NCI-H187 treated with DMSO at 0.1 percent for 48 hours (cell line): ENCODE measurements around the gene XYLT2.

Source experiments
- DNase-seq: peaks from one replicate; lab custom pipeline; 2025; lab: John Stamatoyannopoulos, UW

The XYLT2 gene

DNA sequence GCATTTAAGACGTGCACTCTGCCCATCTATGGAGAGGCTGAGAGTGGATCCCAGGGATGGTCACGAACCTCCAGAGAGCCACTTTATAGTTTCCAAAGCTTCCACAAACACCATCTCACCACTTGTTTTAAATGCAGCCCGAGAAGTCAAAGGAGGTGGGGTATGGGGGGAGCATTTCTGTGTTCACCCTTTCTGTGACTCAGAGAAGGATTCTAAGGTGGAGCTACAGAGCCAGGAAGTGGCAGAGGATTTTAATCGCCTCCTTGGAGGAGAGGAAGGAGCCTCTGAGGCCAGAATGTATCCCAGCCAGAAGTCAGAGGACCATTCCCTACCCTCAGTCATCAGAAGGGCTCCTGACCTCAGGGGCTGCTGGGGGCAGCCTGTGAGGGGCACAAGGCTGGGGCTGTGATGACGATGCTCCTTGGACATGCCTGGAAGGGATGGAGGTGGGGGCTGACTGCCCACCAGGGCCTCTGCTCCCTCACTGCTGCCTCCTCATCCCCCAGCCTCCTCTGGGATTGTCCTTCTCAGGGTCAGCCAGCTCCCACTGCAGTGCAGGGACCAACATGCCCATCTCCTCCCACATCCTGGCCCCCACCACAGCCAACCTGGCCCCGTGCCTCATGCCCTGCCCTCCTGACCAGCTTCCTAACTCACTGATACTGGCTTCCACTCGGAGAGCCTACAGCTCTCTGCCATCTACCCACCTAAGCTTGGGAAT lies 2.8 kb downstream of the XYLT2 start:
- no peak for DNase-seq

- DNase-seq = no peak
Measured at GRCh38 chr17:50349243-50349600, 3.3 kb downstream of the XYLT2 start.

DNA sequence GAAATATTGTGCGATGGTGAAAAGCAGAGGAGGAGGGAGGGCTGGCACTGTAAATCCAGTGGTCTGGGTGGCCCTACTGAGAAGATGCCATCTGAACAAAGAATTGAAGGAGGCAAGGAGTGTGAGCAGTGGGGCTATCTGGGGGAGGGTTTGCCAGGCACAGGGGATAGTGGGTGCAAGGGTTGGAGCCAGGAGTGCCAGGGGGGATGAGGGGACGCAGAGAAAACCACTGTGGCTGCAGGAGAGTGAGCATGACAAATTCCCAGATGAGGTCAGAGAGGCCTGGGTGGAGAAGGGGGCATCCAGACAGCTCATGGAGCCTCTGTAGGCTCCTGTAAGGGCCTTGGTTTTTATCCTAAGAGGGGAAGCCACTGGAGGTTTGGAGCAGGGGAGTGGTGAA lies 4.8 kb downstream of the XYLT2 start:
- no peak for DNase-seq

- DNase-seq = no peak
Measured at GRCh38 chr17:50352072-50352692, 6.3 kb downstream of the XYLT2 start.

DNA sequence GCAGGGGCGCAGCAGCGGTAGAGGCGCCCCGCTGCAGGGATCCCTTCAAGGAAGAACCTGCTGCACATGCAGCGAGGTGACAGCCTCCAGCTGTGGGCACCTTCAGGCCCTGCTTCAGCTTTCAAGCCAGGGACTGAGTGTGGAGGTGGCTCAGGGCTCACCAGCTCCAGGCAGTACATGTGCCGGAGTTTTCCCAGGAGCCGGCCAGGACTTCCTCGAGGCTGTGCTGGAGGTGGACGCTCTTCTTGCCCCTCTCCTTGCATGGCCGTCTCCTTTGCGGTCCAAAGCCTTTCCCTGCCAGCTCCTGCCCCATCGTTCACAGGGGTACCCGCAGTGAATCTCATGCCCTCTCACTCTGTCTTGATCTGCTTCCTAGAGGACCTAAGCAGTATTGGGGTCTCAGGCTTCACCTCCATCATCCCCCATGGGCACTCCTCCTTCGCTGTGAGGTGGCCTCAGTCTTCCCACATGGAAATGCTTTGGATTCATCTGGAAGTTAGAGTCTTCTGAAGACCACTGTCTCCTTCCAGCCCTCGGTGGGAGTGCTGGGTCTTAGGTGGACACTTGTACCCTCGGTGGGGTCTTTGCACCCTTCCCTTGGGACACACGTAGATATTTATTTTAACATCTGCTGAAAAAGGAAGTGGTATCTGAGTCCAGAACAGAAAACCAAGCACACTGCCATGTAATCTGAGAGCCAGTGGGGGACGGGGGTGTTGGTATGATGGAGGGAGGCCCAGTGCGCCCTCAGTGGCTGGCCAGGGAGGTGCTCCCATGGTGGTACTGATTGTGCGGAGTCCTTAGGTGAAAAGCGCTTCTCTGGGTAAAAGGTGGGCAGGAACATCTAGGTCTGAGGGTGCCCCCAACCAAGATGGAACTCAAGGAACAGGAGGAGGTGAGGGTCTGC lies 7.0 kb downstream of the XYLT2 start:
- DNase-seq = no peak

- no peak for DNase-seq
Measured at GRCh38 chr17:50353600-50354195, 7.8 kb downstream of the XYLT2 start.

DNA sequence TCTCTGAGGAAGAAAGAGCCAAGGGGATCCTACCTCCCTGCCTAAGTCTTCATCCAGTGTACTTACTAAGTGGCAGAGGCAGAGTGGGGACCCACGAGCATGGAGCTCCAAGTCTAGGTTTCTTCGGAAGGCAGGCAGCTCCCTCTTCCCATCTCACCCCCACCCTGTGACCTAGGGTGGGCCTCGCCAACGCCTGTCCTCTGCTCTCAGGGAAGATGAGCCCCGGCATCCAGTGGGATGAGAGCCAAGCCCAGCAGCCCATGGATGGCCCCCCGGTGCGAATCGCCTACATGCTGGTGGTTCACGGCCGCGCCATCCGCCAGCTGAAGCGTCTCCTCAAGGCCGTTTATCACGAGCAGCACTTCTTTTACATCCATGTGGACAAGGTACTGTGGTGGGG lies 8.3 kb downstream of the XYLT2 start:
- DNase-seq = no peak

- DNase-seq = no peak
Measured at GRCh38 chr17:50354776-50355175, 8.8 kb downstream of the XYLT2 start.

- no peak for DNase-seq
Measured at GRCh38 chr17:50355336-50355700, 9.4 kb downstream of the XYLT2 start.

- no peak for DNase-seq
Measured at GRCh38 chr17:50355701-50356341, 9.9 kb downstream of the XYLT2 start.

DNA sequence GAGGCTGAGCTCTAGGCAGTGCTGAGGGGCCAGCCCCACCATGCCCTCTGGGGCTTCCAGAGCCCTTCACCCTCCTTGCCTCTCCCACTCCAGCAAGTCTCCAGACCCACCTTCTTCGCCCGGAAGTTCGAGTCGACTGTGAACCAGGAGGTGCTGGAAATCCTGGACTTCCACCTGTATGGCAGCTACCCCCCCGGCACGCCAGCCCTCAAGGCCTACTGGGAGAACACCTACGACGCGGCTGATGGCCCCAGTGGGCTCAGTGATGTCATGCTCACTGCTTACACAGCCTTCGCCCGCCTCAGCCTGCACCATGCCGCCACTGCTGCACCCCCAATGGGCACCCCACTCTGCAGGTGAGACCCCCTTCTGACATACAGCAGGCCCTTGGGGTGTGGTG lies 10.5 kb downstream of the XYLT2 start:
- DNase-seq = no peak

- no peak for DNase-seq
Measured at GRCh38 chr17:50356892-50357510, 11.1 kb downstream of the XYLT2 start.

DNA sequence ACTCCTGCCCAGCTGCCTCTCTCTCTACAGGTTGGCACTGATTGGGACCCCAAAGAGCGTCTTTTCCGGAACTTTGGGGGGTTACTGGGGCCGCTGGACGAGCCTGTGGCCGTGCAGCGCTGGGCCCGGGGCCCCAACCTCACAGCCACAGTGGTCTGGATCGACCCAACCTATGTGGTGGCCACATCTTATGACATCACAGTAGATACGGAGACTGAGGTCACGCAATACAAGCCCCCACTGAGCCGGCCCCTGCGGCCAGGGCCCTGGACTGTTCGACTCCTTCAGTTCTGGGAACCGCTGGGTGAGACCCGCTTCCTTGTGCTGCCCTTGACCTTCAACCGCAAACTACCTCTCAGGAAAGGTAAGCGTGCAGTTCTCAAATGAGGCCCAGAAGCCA lies 12.3 kb downstream of the XYLT2 start:
- DNase-seq = no peak

- no peak for DNase-seq
Measured at GRCh38 chr17:50359005-50359699, 13.2 kb downstream of the XYLT2 start.

DNA sequence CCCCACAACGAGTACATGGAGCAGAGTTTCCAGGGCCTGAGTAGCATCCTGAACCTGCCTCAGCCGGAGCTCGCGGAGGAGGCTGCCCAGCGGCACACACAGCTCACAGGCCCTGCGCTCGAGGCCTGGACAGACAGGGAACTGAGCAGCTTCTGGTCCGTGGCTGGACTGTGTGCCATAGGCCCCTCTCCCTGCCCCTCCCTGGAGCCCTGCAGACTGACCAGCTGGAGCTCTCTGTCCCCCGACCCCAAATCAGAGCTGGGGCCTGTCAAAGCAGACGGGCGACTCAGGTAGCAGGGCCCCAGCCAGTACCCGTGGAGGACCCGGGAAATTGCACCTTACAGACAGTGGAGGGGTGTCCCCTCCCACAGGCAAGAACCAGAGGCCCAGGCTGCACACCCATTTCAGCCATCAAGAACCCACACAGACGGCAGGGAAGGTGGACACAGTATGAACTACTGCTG lies 14.1 kb downstream of the XYLT2 start:
- DNase-seq = no peak

DNA sequence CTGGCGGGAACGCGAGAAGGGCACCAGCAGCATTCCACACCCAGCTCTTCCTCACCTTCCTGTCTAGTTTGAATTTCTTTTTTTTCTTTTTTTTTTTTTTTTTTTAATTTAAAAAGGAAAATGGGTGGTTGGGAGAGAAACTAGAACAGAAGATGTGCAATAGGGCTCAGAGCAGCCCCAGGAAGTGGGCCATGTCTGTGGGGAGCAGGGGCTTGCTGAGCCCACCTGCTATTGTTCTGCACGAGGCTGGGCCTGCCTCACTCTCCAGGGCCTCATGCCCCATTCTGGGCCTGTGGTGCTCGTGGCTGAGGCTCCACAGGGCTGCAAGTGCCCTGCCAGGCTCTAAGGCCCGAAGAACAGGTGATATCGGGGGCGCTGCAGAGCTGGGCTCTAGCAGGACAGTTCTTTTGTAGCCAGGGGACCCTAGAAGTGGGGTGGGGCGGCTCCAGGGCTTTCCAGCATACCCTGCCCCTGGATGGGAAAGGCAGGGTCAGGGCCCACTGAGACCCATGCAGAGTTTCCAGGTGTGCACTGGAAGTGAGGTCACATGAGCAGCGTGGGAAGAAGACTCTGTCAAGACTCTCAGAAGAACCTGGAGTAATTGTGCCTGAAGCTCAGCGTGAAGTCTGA lies 14.7 kb downstream of the XYLT2 start:
- no peak for DNase-seq

DNA sequence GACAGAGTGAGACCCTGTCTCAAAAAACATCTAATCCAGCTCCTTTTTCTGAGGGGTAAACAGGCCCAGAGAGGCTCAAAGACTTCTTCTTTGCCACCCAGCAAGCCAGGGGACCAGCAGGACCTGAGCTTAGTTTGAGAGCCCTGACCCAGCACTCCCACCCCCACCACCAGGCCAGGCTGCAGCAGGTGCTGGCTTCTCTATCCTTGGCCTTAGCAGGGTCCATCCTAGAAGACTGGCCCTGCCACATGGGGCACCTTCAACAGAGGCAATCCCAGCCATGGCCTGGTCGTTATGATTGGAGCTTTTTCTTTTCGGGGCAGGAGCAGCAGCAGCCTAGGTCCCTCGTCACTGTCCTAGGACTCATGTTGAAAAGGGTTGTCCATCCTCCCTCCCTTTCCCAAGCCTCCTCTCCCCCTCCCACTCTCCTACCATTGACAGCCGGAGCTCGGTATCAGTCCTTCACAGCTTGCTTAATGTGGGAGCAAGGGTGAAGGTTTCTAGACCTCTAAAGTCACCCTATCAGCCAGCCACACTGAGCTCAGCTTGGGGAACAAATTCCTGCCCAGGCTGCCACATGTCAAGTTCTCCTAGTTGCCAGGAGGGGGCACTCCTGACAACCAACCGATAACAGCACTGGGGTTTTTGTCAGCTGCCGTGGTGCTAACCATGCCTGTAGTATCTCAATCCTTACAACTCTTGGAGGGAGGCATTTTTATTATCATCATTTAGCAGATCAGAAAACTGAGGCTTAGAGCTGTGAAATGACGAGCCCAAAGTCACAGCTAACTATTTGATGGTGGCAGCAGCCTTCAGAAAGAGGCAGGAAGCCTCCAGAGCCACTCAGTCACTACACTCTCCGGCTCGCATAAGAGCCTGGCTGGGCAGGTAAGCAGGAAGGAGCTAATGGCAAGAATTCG lies 15.9 kb downstream of the XYLT2 start:
- DNase-seq = no peak

- DNase-seq = no peak
Measured at GRCh38 chr17:50362661-50363060, 16.7 kb downstream of the XYLT2 start.
